GM10266 (cell line): Measurements from ENCODE around the gene PER1.

ENCODE experiments used
- DNase-seq: peaks from one replicate; pipeline ENCODE4 v3.0.0; 2012; ENCODE audit errors: extremely low spot score
- TF ChIP-seq, protein P1 (sequence below): IDR thresholded peaks from 2 replicates; pipeline ENCODE4 v1.5.1; 2012; ENCODE audit warnings: mild to moderate bottlenecking, low read depth; ENCODE audit not compliant: control insufficient read depth, insufficient read depth; ENCODE audit errors: missing control alignments

The PER1 gene

DNA sequence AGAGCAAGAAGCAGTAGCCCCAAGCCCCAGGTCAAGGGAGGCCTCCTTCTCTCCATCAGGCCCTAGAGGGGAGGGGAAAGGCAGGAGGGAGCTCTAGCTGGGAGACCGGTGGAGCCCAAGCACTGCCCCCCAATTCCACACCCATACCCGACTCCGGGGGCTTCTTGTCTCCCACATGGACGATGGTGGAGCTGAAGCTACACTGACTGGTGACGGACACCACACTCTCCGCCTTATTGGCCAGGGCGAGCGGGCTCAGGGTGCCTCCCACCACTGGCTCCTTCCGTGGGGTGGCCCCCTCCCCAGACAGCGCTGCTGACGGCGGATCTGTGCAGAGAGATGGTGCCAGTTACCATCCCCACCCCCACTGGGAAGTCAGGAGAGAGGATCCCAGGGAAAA lies 6.4 kb downstream of the PER1 start:
- TF ChIP-seq, protein P1, sequence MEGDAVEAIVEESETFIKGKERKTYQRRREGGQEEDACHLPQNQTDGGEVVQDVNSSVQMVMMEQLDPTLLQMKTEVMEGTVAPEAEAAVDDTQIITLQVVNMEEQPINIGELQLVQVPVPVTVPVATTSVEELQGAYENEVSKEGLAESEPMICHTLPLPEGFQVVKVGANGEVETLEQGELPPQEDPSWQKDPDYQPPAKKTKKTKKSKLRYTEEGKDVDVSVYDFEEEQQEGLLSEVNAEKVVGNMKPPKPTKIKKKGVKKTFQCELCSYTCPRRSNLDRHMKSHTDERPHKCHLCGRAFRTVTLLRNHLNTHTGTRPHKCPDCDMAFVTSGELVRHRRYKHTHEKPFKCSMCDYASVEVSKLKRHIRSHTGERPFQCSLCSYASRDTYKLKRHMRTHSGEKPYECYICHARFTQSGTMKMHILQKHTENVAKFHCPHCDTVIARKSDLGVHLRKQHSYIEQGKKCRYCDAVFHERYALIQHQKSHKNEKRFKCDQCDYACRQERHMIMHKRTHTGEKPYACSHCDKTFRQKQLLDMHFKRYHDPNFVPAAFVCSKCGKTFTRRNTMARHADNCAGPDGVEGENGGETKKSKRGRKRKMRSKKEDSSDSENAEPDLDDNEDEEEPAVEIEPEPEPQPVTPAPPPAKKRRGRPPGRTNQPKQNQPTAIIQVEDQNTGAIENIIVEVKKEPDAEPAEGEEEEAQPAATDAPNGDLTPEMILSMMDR = no peak
- no peak for DNase-seq

DNA sequence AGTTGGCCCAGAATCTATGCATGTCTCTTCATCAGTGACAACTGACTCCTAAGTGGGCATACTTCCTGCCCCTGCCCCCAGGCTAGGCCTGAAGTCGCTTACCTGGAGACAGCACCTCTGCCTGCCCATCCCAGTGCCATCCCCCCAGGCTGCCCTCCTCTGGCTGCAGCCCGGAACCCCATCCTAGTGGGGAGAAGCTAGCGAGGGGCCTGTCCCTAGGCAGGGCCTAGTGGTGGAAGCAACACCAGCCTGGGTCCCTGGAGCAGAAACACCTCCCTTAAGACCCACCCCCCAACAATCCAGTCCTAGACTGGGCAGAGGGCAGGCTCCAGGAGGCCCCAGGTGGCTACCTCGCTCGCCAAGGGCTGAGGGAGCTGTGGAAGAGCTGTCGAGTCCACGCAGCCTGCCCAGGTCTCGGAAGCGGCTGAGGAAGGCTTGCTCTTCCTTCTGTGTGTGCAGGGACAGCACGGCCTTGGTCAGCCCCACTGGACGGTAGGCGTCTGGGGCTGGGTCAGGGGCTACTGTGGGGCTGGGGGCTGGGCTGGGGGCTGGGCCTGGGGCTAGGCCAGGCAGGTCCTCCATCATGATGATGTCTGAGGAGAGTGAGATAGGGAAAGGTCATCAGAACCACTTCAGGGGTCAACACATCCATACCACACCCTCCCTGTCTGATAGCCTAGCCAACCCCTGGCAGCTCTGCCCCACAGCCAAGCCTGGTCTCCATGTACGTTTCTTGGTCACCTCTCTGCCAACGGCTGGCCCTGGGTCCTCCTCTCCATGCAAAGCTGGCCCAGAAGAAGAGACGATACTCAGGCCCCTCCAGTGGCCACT lies 7.6 kb downstream of the PER1 start:
- TF ChIP-seq, protein P1 = no peak
- DNase-seq = no peak

DNA sequence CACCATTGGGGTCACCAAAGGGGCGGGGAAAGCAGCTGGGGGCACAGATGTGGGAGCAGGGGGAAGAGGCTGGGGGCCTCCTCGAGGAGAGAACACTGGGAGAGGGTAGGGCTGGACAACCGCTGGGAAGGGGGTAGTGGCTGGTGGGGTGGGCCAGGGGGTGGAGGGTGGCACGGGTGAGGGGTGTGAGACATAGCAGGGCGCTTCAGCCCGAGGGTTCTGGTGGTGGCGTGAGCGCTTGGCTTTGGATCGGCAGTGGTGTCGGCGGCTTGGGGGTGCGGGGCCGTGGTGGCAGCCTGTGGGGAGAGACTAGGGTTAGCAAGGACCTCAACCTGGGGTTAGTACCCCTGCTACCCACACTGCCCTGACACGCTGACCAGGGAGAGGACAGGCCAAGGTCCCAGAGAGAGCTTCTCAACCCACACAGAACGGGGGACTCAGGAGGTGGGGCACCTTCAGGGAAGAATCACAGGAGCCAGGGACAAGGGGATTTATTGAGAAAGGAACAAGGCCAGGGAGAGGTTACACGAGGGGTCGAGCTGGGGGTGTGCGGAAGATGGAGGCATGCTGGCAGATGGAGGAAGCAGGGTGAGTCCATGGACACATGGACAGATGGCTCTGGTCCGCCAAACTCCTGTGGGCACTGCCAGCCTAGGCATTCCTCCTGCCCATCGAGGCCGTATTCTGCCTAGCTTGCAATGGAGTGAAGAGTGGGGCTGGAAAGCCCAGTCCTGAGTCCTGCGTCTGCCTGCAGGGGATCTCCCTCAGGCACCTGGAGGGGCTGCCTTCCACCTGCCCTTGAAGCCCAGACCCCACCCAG lies 8.4 kb downstream of the PER1 start:
- no peak for DNase-seq

DNA sequence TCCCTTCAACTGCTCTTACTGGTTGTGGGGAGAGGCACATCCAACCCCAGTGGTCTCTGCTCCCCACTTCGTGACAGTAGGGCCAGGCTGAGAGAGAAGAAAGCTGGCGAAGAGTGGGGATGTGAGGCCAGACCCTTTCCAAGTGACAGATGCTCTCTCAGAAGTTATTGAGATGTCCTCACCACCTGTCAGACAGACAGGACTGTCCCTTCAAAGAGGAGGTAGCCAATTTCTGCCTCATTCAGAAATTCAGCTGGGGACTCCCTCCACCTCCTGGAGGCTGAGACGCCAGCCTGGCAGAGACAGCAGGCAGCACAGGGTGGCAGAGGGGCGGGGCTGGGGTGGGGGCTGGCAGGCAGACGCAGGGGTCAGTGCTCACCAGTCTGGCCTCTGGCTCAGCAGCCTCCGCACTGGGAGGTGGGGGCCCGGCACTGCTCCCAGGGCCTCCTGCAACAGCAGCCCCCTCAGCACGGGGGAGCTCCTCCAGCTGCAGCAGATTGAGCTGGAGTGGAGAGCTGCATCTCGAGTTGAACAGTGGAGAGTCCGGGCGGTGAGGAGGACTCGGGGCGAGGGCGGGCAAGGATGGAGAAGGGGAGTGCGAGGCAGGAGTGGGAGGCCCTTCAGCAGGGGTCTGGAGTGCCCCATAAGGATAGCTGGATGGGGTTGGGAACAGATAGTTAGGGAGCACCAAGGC lies 9.2 kb downstream of the PER1 start:
- DNase-seq = no peak
- TF ChIP-seq, protein P1 = no peak

More for the DNA sequence above, 8.4 kb downstream of the PER1 start:
- TF ChIP-seq, protein P1 = no peak

DNA sequence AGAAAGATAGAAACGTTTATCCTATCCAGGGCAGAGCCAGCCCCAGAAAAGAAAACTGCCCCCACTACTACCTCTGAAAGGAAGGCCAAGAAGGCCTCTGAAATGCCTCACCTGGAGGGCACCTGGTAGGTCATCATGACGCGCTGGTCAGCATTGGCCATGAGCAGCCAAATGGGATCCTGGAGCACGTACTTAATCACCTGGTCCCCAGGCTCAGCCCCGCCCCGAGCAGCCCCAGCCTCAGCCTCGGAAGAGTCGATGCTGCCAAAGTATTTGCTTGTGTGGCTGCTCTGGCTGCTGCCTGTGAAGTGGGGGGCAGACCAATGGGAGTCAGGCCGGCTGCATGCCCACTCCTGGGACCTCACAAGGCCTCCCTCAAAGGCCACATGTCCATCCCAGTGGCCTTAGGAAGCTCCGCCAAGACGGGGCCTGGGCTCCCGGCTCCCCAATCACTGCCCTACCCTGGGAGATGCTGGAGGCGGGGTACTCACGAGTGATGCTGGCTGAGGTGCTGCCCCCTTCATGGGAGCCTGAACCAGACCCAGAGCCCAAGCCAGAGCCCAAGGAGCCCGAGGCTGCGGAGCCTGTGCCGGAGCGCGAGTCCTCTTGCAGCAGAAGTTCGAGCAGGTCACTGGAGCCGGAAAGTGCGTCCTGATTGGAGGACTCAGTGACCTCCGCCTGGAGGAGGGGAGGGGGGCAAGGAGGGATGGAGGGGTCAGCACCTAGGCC lies 9.9 kb downstream of the PER1 start:
- TF ChIP-seq, protein P1 = no peak
- no peak for DNase-seq

DNA sequence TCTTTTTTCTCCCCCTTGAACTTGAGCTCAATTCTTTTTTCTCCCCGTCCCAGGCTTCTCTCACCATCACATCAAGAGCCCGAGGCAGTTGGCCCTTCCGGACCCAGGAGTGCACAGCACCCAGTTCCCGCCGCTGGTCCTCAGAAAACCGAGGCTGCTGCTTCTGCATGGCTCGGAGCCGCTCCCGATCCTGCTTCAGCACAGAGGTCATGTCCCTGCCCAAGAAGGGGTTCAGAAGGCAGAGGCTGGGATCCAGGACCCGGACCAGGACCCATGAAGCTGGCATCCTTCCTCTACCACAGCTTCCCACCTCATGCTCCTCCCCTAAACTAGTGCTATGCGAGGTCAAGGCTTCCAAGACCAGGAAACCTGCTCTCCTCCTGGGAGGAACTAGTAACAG lies 10.5 kb downstream of the PER1 start:
- TF ChIP-seq, protein P1 = no peak
- no peak for DNase-seq
